Ovary (tissue), 9 donors: ENCODE results near the gene SLC34A2. TPM values are rescaled to one million over a fixed set of nuclear protein-coding genes. Genes with fewer than 3 reads are reported as not detected.

Experiments used
- DNase-seq, 5 donors: peaks; one replicate each; pipeline ENCODE4 v3.0.0-alpha.2; 2019 to 2020
- H3K27ac ChIP-seq, 2 donors: fragments of 200-600 bp; one replicate each; pipeline versions ENCODE4 v1.5.1 to v1.8.0; 2019 to 2022
- H3K27me3 ChIP-seq: fragments of 200-600 bp; one replicate; pipeline ENCODE4 v1.8.0; 2022
- H3K36me3 ChIP-seq: fragments of 200-600 bp; sonication (generic); one replicate; pipeline ENCODE4 v1.5.1; 2019
- H3K4me1 ChIP-seq: one replicate; pipeline ENCODE4 v1.8.1; 2013; ENCODE audit warnings: mild to moderate bottlenecking, moderate library complexity; ENCODE audit not compliant: insufficient read depth
- H3K4me3 ChIP-seq: fragments of 200-600 bp; sonication (generic); one replicate; pipeline ENCODE4 v1.5.1; 2017
- H3K9me3 ChIP-seq, 2 donors: fragments of 200-600 bp in 1 of 2; sonication (generic) in 1 of 2; one replicate each; pipeline versions ENCODE4 v1.5.1 to v1.8.1; 2013 to 2019; ENCODE audit warnings: mild to moderate bottlenecking in 1 of 2, moderate library complexity in 1 of 2
- EP300 ChIP-seq: sonication (generic); formaldehyde crosslinking; IDR thresholded peaks from one replicate; pipeline ENCODE4 v1.6.1; 2017; ENCODE audit warnings: antibody characterized with exemption
- POLR2A ChIP-seq: fragments of 450-650 bp; IDR thresholded peaks from one replicate; pipeline ENCODE4 v1.6.1; 2017; ENCODE audit warnings: antibody characterized with exemption, mild to moderate bottlenecking, moderate library complexity
- WGBS, 3 donors: extraction: QIAGEN DNeasy Blood & Tissue Kit in 1 of 3; methylation state at CpG; one replicate each; pipeline versions ENCODE4 v1.1.5 to v1.1.7; 2013 to 2017; 5-methylcytosine and 5-hydroxymethylcytosine counted together
- intact Hi-C, 4 donors: fragments of 100-400 bp; cut with DNase I; formaldehyde crosslinking; loops; one replicate each; pipeline versions ENCODE4 v1.11.0 to v1.15.1; 2022 to 2023
- polyA plus RNA-seq, 2 donors: library from polyadenylated mRNA; stranded (reverse); fragments of 200-250 nt in 1 of 2; fragments of 350-450 nt in 1 of 2; fragmentation: Illumina TruSeq in 1 of 2; extraction: RNeasy Lipid Tissue Mini Kit (QIAGEN cat#74804) in 1 of 2; gene quantifications; one replicate each; pipeline ENCODE4 v1.2.3, GENCODE V29; 2013 to 2014
- total RNA-seq, 7 donors: library from RNA; depleted of rRNA in 2 of 7; stranded (reverse); fragments of >200 nt in 2 of 7; fragmentation: NEBNext Ultra II Directional in 3 of 7; extraction: Animal tissue kit (Norgen Biotek cat#: 25700) in 3 of 7; gene quantifications; one replicate each; pipeline versions ENCODE4 v1.1.0 to v1.2.4, GENCODE V29; 2016 to 2023
- TF ChIP-seq, protein P1 (sequence below), 3 donors: fragments of 450-650 bp in 2 of 3; fragments of 200-600 bp in 1 of 3; IDR thresholded peaks; one replicate each; pipeline versions ENCODE4 v1.5.1 to v1.8.0; 2016 to 2022; ENCODE audit warnings: antibody characterized with exemption in 3 of 3, mild to moderate bottlenecking in 1 of 3
- donor health status: DM: no; HTN: no; CAD: no; lungs with moderate emphysema.
- donor health status: DM: no; HTN: no; CAD: no.
- donor health status: Bipolar disorder and iron deficiency.
- donor health status: DM: yes; HTN: yes; CAD: no.
- donor health status: DM: no; HTN: no; CAD: no.
- donor health status: DM: yes; HTN: yes; CAD: no.

SLC34A2 gene
- total and polyA plus RNA-seq, 9 donors, result 0.30 to 59.4 (median 3.7) TPM

DNA sequence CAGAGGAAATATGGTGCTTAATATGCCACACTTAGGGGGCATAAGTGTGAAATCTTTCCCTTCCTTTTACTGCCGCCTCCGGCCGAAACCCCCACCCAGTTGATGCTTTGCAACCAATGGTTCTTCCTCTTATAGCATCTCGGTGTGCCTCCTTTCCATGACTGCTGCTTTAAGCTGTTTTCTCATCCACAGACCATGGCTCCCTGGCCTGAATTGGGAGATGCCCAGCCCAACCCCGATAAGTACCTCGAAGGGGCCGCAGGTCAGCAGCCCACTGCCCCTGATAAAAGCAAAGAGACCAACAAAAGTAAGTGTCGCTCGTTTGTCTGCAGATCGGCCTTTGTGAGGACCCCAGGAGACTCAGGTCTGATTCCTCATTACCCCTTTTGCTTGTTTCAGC is 6.7 kb downstream of the SLC34A2 start:
- Histone ChIP-seq H3K27ac (no peak overlapping the region), H3K4me3 (no peak overlapping the region), H3K36me3 (no peaks in the 10 kb centered on the region), H3K4me1 (no peaks in the 10 kb centered on the region), H3K27me3 (no peaks in the 10 kb centered on the region), H3K9me3 (no peaks in the 10 kb centered on the region)
- WGBS, 3 donors, result 93 to 96% (median 95%) methylated on average over 10 of the region's 10 CpGs
- intact Hi-C loops, result no loop called here
- no peak for DNase-seq
- TF ChIP-seq EP300 (no peak), POLR2A (no peak)
- TF ChIP-seq, protein P1, sequence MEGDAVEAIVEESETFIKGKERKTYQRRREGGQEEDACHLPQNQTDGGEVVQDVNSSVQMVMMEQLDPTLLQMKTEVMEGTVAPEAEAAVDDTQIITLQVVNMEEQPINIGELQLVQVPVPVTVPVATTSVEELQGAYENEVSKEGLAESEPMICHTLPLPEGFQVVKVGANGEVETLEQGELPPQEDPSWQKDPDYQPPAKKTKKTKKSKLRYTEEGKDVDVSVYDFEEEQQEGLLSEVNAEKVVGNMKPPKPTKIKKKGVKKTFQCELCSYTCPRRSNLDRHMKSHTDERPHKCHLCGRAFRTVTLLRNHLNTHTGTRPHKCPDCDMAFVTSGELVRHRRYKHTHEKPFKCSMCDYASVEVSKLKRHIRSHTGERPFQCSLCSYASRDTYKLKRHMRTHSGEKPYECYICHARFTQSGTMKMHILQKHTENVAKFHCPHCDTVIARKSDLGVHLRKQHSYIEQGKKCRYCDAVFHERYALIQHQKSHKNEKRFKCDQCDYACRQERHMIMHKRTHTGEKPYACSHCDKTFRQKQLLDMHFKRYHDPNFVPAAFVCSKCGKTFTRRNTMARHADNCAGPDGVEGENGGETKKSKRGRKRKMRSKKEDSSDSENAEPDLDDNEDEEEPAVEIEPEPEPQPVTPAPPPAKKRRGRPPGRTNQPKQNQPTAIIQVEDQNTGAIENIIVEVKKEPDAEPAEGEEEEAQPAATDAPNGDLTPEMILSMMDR (IDR thresholded peaks at IDR 0.05), result no peak

DNA sequence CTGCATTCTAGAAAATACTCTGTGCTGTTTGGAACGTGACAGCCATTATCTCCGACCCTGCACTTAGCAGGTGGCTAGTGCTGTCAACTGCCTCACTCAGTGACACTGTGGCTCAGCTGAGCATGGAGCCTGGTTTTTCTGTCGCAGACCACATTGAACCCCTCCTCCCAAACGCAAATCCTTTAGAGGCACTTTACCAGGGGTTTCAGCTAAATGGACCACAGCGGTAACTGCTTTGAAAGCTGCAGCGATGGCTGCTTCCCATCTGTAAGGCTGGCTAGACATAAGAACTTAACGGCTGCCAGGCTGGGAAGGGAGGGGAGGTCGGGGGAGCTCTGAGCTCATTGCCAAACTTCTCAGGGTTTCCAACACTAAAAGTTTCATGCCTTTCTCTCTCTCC is 8.1 kb downstream of the SLC34A2 start:
- WGBS, 3 donors, result 5 to 10% (median 7%) methylated on average over 8 of the region's 8 CpGs
- intact Hi-C loops, result no loop called here
- Histone ChIP-seq H3K36me3 (no peaks in the 10 kb centered on the region), H3K4me3 (no peak overlapping the region), H3K4me1 (no peaks in the 10 kb centered on the region), H3K27me3 (no peaks in the 10 kb centered on the region), H3K9me3 (no peaks in the 10 kb centered on the region), H3K27ac (no peak overlapping the region)
- TF ChIP-seq EP300 (no peak), POLR2A (no peak)
- TF ChIP-seq, protein P1 (IDR thresholded peaks at IDR 0.05), result no peak
- DNase-seq, result no peak

DNA sequence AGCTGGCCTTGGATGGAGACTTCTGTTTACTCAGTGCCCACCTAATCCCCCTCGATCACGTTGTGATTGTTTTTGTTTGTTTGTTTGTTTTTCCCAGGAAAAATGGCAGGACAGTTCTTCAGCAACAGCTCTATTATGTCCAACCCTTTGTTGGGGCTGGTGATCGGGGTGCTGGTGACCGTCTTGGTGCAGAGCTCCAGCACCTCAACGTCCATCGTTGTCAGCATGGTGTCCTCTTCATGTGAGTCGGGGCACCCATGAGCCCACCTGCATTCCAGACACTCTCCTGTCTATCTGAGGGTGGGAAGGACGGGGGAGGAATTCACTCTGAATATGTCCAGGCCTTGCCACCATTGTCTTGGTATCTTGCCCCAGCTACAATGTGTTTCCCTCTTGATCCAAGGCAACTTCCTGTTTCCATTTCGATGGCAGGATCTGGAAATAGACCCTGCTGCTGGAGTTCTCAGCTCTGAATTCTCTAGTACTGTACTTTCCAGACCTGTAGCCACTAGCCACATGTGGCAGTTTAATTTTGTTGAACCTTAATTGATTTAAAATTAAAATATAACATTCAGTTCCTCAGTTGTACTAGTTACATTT is 10.5 kb downstream of the SLC34A2 start:
- intact Hi-C loops, result loop anchor here in 1 of 4 donors (5.0 kb wide), 1 partner anchor 286 kb away; no protein-coding TSS in a partner anchor
- no peaks in the 10 kb centered on the region for H3K9me3 ChIP-seq
- H3K36me3 ChIP-seq, result no peaks in the 10 kb centered on the region
- no peaks in the 10 kb centered on the region for H3K27me3 ChIP-seq
- 85 to 91% (median 85%) methylated on average over 9 of the region's 9 CpGs for WGBS, 3 donors
- TF ChIP-seq, protein P1 (IDR thresholded peaks at IDR 0.05), result no peak
- TF ChIP-seq POLR2A (no peak), EP300 (no peak)
- no peak overlapping the region for H3K27ac ChIP-seq
- no peak for DNase-seq
- H3K4me3 ChIP-seq, result no peak overlapping the region
- no peaks in the 10 kb centered on the region for H3K4me1 ChIP-seq

DNA sequence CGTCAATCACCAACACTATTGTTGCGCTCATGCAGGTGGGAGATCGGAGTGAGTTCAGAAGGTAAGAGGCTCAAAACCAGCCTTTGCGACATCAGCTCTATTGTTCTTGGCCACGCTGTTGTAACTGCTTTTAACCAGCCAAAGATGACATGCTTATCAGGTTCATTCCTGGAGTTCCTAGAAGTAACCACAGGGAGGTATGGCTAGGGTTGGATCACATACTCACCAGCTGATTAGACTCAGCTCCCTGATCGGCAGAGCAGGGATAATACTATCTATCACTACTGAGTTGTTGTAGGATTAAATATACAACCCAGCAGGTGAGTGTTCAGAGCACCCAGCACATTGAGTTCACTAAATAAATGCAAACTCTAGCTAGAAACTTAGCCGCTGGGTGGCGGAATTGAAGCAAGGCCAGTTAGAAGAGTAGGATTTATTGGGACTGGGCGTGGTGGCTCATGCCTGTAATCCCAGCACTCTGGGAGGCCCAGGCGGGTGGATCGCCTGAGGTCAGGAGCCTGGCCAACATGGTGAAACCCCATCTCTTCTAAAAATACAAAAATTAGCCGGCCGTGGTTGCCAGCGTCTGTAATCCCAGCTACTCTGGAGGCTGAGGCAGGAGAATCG is 12.4 kb downstream of the SLC34A2 start:
- TF ChIP-seq, protein P1 (IDR thresholded peaks at IDR 0.05), result no peak
- TF ChIP-seq EP300, result no peak
- TF ChIP-seq POLR2A, result no peak
- Histone ChIP-seq H3K4me1 (no peaks in the 10 kb centered on the region), H3K36me3 (no peaks in the 10 kb centered on the region), H3K9me3 (no peaks in the 10 kb centered on the region), H3K27me3 (no peaks in the 10 kb centered on the region), H3K27ac (no peak overlapping the region), H3K4me3 (no peak overlapping the region)
- no peak for DNase-seq
- 87 to 88% (median 88%) methylated on average over 15 of the region's 15 CpGs for WGBS, 3 donors
- intact Hi-C loops, result loop anchor here in 1 of 4 donors (5.0 kb wide), 1 partner anchor 284 kb away; no protein-coding TSS in a partner anchor
